GM18519 (cell line): ENCODE data around the gene KLHL25.
"Not testable (repeated sequence)": the region's sequence is repeated elsewhere in the genome, so short reads cannot be mapped to it uniquely, and the experiment has no call there.

Experiments
- ATAC-seq: cut with Tn5 transposase; IDR thresholded peaks from one replicate; pipeline ENCODE4 v1.9.1; 2021; ENCODE audit warnings: mild to moderate bottlenecking, moderate library complexity; ENCODE audit not compliant: unreplicated experiment, low FRiP score

Gene KLHL25

DNA sequence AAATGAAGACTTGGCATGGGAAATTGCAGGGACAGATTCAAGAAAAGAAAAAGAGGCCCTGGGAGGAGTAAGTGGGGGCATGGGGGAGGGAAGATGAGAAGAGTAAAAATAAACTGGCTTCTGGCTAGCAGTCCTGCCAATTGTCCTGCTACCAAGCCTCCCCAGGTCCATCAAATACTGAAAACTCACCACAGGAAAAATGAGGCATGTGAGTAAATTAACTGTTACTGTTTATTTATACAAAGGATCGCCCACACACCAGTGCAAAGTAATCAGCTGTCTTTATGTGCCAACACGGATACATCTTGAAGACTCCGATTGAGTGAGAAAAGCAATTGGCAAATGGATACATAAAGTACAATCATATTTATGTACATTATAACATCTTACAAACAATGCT is 10.7 kb upstream of the KLHL25 start:
- ATAC-seq, result no peak

DNA sequence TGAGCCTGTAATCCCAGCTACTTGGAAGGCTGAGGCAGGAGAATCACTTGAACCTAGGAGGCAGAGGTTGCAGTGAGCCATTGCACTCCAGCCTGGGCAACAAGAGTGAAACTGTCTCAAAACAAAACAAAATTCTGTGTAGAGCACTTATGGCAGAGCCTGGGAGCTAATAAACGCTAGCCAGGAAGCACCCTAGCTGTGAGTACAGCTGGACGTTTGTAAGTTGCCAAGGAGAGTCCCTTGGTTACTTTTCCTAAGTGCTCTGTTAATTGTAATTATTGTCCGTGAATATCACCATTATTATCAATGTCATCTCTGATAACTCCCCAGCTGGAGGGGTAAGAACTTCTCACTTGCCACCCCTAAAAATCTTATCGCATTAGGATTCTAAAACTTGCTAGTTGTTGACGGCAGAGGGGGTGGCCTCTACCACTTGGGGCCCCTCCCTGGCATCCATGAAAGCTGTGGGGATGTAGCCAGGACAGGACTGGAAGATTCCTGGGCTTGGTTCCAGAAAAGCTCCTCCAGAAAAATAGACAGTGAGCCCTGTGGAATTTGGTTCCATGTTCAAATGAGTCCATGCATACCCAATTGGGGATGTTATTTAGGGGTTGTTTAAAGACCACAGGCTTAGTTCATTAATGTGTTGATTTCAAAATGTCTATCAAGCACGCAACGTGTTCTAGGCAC is 9.9 kb upstream of the KLHL25 start:
- no peak for ATAC-seq

DNA sequence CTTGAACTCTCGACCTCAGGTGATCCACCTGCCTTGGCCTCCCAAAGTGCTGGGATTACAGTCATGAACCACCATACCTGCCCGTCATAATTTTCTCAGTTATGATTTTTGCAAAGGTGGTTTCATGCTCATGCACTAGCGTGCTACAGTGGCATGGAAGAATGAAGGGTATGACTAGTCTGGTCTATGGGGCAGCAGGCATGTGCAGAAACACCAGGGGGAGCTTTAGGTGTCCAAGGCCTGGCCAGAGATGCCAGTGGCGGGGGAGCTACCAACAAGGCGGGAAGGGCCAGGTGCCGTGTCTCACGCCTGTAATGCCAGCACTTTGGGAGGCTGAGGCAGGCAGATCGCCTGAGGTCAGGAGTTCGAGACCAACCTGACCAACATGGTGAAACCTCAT is 7.9 kb upstream of the KLHL25 start:
- not testable (repeated sequence) for ATAC-seq

DNA sequence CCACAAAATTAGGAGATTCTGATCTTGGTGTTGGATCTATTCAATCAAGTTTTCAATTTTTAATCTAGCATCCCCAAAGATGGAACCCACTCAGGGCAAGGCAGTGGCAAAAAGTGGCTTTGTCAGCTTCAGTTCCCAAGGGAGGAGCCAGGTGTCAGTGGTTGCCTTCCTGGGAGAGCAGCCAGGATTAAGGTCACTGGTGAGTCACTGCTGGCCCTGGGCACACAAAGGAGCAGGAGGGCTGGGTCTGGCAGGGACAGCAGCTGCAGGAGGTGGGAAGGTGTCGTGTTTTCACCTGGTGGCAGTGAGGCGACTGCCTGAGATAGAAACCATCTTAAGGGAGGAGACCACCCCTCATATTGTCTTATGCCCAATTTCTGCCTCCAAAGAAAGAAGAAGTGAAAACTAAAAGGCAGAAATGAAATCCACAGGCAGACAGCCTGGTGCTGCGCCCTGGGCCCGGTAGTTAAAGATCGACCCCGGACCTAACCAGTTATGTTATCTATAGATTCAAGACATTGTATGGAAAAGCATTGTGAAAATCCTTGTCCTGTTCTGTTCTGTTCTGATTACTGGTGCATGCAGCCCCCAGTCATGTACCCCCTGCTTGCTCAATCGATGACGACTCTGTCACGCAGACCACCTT is 5.9 kb upstream of the KLHL25 start:
- no peak for ATAC-seq

DNA sequence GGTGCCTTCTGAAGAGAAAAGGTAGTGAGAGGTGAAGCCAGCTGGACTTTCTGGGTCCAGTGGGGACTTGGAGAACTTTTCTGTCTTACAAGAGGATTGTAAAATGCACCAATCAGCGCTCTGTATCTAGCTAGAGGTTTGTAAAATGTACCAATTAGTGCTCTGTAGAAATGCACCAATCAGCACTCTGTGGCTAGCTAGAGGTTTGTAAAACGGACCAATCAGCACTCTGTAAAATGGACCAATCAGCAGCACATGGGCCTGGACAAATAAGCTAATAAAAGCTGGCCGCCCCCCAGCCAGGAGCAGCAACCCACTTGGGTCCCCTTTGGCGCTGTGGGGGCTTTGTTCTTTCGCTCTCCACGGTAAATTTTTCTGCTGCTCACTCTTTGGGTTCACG is 1.6 kb upstream of the KLHL25 start:
- ATAC-seq, result not testable (repeated sequence)

DNA sequence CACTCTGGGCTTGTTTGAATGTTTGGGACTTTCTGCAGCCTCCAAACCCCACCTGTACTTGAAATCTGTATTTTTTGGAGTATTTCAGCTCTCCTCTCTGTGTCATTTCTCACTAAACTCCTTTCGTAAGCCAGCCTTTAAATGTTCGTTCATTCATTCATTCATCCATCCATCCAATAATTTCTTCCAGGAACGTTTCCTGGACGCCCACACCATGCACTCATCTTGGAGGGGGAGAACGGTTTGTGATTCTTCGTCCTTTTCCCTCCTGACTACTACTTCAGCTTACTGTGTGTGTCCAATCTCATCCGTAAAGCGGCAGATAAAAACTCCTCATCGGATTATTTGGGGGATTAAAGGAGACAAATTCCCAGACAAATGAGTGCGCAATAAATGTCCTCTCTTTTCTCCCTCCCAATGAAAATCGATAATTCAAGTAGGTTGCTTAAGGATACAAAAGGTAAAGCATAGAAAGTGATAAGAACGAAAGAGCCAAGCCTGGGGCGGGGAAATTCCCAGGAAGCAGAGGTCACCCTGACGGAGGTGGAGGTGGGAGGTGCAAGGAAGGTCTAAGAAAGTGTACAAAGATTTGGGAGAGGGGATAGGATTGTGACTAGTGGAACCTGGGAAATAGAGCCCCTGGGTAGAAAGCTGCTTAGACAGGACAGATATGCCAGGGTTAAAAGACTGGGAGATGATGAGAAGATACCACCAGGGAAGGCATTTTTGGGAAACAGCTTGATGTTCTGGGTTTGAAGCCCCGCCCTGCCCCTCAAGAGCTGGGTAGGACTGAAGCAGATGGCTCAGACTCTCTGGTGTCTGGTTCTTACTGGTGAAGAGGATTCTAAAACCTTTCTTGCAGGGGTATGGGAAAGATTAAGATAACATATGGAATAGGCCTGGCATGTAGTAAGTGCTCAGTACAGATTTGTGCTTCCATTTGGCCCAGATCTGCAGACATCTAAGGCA is 896 bp upstream of the KLHL25 start:
- ATAC-seq, result no peak

DNA sequence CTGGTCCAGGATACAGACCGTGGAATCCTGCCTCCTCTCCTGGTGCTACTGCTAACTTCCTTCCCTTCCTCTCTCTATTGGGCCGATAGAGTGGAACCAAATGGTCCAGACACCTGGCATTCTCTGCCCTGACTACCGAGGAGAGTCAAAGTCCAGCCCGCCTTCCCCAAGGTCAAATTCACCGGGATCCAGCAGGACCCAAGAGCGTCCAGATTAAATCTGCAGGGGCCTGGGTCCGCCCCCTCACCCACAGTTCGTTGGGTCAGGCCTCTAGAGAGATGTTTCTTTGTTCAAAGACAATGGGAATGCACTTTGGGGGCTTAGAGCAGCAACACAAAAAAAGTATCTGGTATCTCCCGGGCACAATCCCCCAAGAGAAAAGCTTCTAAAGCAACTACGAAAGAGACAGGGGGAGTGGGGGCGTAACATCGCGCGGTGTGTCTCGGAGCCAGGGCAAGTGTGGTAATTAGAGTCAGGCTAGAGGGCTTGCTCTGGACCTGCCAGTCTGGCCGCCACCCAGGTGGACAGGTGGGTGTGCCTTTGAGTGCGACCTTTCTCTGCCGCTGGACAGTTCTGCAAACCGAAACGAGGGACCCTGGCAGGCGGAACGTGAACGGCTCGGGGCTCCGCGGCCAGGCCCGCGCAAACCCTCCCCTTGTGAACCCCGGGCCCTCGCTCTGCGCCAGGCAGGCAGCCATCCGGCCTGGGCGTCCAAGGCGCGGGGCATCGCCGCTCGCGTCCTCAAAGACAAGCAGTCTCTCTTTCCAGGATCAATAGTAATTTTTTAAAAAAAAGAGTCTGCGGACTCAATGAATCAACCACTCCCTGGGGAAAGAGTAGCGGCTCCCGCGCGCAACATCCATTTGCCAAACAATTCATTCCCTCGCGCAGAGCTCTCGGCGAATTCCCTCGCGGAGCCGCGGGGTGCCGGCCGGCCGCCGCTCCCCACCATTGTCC is 806 bp downstream of the KLHL25 start:
- ATAC-seq, result peak; percentile 34

DNA sequence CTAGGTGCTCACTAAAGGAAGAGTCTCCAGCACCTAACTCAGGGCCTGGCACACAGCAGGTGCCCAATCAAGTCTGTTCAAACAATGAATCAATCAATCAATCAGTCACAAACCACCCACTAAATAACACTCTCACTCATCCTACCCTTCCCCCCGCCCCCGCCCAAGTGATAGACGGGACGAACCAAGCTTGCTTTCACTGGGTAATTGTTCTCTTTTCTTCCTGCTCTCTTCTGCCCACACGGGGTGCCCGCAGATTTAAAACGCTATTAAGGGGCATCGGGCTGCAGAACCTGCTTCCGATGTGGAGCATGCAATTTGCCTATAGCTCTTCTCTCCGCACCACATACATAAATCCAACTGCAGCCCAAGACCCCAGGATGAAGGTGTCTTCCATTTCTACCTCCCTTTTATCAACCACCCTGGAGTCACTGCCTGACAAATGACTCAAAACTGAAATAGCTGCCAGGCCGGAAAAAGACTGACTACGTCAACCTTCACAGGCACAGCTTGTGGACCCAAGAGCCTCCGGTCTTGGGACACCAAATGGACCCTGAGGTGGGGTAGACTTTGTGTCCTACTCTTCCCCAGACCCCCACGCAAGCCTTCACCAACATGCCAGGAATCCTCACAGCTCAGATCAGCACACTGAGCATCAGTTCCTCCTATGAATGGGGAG is 1.7 kb downstream of the KLHL25 start:
- ATAC-seq, result no peak

DNA sequence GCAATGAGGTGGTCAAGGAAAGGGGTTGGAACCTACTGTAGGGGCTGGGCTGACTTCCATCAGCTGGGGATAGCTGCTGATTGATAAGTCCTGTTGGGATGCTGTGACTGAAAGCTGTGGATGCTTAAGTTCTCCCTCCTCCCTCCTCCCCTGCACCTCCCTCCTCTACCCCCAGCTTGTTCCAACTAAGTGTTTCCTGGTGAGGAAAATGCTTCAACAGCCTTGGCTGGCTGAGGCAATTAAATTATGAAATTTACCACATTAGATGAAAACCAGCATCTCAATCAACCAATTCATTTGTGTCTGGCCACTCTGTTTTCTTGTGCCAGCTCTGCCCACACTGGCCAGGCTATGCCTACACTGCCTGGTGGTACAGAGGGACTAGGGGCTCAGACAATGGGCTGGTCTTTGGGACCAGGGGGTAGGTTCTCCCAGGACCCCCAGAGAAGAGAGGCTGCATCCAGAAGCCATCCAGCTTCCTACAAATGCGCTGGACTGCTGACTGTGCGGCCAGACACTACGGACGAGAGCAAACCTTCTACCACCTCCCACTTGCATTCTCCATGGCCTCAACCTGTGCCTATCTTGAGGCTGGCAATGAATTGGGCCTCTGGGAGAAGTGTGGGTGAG is 2.5 kb downstream of the KLHL25 start:
- ATAC-seq, result no peak

DNA sequence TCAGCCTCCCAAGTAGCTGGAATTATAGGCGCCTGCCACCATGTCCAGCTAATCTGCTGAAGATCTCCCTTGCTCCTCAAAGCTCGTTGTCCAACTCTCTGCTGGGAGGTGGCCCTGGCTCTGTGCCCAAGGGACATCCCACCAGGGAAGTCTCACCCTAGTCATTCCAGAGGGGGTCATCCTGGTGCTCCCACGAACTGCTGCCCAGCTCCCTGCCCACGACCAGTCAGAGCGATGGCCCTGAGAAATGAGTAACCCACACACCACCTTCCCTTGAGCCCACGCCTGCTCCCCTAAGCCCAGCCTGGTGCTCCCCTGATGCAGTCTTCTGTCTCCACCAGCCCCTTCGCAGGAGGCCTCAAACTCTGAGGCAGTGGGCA is 5.2 kb downstream of the KLHL25 start:
- no peak for ATAC-seq

DNA sequence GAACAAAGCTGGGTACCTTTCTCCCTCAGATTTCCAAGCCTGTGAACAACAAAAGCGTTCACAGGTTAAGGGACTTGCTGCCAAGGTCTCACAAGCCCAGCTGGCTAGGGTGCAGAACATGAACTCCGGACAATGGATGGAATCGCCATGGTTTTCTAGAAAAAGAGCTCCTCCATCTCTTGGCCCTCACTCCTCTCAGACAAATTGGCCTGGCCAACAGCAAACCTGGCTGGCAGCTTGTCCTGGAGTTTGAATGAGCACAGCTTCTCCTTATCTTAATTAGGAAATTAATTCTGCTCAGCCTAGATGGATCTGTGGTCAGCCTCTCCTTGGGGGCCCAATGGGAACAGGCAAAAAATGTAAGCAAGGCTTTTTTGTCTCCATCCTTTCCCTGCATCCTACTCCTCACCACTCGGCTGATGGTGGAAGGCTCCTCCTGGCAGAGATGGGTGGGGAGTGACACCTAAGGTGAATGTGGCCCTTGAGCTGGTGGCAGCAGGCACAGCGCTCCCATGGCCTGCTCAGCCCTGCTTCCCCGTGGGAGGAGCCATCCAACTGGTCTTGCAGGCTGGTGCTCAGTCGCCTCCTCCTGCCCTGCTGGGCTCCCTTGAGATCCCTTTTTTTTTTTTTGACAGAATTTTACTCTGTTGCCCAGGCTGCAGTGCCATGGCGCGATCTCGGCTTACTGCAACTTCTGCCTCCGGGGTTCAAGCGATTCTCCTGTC is 5.8 kb downstream of the KLHL25 start:
- ATAC-seq, result no peak

DNA sequence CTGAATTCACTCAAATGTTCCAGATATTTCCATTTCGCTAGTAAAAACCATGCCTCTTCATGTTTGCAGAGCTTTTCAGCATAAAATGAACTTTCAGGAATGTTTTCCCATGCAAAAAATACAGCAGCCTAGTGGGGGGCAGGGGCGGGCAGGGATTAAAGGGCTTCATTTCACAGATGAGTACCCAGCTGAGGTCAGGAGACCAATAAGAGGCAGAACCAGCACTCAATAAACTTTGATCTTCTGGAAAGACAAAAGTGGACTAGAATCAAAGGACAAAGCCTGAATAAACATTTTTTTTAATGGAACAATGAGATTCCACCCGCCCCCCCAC is 8.0 kb downstream of the KLHL25 start:
- ATAC-seq, result no peak

DNA sequence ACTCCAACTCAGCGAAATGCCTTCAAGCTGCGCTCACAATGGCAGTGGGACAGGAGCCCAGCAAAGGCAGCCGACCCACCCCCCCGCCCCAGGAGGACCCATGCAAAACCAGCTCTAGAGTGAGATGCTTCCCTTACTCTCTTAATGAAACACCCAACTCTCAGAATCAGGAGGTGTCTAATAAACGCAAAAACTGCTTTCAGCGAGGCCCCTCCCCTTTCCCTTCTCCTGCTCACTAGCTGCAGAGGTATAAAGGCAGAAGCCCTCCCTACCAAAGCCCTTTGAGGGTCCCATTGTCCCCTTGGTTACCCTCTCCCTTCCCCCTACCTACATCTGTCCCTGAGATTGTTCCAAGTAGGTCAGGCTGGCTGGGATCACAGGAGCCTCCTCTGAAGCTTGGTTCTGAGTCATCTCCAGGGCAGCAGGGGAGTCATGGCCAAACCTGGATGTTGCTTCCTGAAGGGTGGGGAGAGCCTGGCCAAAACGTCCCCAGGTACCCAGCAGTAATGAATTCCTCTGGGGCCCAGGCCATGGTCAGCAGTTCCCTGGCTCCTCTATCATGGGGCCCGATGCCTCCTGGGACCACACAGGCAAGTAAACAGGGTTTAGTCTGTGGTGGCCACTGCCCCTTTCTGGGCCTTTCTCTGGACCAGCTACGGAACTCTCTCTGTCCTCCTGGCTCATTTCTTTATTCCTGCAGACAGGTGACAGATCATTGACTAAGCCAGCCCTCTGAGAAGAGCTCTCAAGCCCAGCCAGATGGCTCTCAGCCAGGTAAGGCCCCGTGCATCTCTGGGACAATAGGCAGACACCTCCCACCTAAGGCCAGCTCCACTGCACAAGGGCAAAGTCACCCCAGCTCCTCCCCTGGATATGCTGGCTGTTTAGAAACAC is 8.6 kb downstream of the KLHL25 start:
- ATAC-seq, result no peak

DNA sequence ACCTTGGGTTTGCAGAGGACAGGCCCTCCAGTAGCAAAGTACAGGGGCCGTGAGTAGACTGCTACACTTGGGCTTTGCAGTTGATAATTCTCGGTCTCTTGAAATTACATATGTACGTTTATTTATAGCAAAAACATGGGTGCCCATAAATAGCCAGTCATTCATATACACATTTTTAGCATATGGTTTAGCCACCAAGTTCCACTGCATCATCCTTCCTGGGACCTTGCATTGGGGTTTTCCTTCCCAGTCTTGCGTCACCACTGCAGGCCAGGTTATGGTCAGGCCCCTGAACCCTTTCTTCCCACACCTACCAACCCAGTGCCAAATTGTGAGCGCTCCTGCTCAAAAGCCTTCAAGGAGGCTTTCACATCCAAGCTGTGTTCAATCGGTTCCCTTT is 12.7 kb downstream of the KLHL25 start:
- no peak for ATAC-seq

DNA sequence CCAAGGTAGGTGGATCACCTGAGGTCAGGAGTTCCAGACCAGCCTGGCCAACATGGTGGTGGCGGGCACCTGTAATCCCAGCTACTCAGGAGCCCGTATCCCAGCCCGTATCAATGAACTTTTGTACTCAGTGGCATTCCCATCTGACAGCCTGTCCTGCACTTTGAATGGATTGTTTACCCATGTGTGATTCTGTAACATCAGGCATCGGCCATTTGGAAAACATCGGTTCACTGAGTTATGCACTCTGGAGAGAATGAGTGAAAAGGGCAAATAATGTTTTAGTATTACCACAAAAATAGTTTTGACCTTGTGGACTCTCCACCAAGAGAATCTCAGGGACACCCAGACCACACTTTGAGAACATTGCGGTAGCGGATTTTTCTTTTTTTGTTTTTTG is 13.6 kb downstream of the KLHL25 start:
- no peak for ATAC-seq

DNA sequence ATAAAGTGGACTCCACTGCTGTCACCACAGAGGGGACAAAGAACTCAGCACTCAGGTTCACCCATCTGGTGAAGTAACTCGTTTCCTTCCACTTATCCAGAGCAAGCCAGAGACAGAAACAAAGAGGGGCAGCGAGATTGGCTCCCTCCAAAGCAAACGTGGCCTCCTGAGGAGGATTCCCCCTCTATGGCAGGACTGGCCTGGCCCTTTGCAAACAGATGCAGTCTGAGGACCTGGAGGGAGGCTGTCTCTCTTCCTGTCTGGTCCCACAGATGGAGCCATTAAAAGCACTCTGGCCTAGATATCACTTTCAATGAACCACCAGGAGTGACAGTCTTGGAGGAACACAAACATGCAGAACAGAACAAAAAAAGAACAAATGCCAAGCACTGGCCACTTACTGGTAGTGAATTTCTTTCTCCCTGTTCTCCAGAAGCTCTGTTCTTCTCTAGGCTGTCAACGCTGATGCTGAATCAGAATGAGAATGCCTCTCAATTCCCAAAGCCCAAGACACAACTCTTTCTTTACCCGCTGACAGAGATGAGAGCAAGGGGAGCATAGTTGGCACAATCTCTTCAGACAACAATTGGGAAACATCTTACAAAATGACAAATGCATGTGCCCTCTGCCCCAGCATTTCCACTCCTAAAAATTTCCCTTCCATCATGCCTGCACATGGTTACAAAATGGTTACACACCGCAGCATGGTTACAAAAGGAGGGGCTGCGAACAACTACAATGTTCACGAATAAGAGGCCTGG is 14.3 kb downstream of the KLHL25 start:
- no peak for ATAC-seq

DNA sequence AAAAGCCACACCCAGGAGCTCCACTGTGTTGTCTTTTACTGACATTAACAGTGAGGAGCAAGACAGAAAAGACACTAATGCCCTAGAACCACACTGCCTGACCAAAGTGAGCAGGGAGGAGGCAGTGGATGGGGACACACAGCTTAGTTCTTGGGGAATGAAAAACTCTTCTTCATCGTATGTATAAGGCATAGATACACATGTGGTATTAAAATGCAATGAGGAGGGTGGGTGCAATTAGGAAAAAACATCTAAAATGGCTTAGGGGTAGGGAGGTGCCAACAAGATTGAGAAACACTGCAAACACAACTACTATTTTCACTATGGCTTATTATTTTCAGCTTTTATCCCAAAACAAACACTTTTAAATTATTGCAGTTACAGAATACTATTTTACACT is 15.5 kb downstream of the KLHL25 start:
- ATAC-seq, result no peak
